ENCODE results near the gene SPRR2B. TPM values are rescaled to one million over a fixed set of nuclear protein-coding genes. Genes with fewer than 3 reads are reported as not detected.

Gene SPRR2B
- total and polyA plus RNA-seq, 2 donors (not counting 3 experiments of a cell fraction or from before 2014, with no cell fraction given) = not detected

GRCh38 chr1:153030895-153031294, 40.5 kb downstream of the SPRR2B start, which contains the start of gene SPRR1B:
Gene SPRR1B, plus strand, starts transcription at chr1:153031203. Its CDS starts 1,143 bp downstream, at chr1:153032346.
- Histone ChIP-seq H3K9ac (replicated peaks; ENCODE audit: extremely low read depth, insufficient read depth, low read length) (no peak within 1 kb of the TSS), H3K27ac (ENCODE audit: insufficient read depth, low read depth, low read length) (no peak within 1 kb of the TSS), H3K4me1 (ENCODE audit: control insufficient read depth, extremely low read depth, insufficient read depth, low read length) (no peaks in the 10 kb centered on the region), H4K20me1 (replicated peaks; ENCODE audit: control insufficient read depth, extremely low read depth, insufficient read depth, low read length) (no peaks in the 10 kb centered on the region), H3K79me2 (ENCODE audit: control insufficient read depth, insufficient read depth, low read length) (no peaks in the 10 kb centered on the region), H3K4me3 (replicated peaks in 1 of 3; ENCODE audit: insufficient read depth in 1 of 3, low read depth in 1 of 3, low read length in 3 of 3) (no peak within 1 kb of the TSS), H3K36me3 (ENCODE audit: control insufficient read depth in 2 of 2, extremely low read depth in 1 of 2, insufficient read depth in 2 of 2, low read length in 2 of 2) (no peaks in the 10 kb centered on the region), H2AFZ (ENCODE audit: low read depth, low read length) (no peak within 1 kb of the TSS), H3K9me3 (replicated peaks; ENCODE audit: control insufficient read depth, insufficient read depth, low read length) (no peaks in the 10 kb centered on the region), H3K27me3 (ENCODE audit: control insufficient read depth in 2 of 2, insufficient read depth in 2 of 2, low read length in 2 of 2) (no peaks in the 10 kb centered on the region), H3K9me1 (replicated peaks; ENCODE audit: control insufficient read depth, extremely low read depth, insufficient read depth, low read length) (no peaks in the 10 kb centered on the region), H3K4me2 (ENCODE audit: insufficient read depth, low read length) (no peak within 1 kb of the TSS)
- TF ChIP-seq EZH2 (IDR thresholded peaks at IDR 0.05; ENCODE audit: borderline replicate concordance, low read depth, low read length, severe bottlenecking) = no peak
- no peak for TF ChIP-seq POLR2AphosphoS5 (IDR thresholded peaks at IDR 0.05; ENCODE audit: insufficient read depth, low read depth, low read length)
- no peak for TF ChIP-seq JUN (IDR thresholded peaks at IDR 0.05; ENCODE audit: borderline replicate concordance, insufficient read depth, insufficient read length, low read depth)
- TF ChIP-seq POLR2A (IDR thresholded peaks at IDR 0.05; ENCODE audit: low read depth, low read length) = no peak
- TF ChIP-seq CTCF (IDR thresholded peaks at IDR 0.05; ENCODE audit: extremely low read depth in 1 of 2, insufficient read depth in 1 of 2, low read depth in 1 of 2, low read length in 2 of 2) = no peak
- dilution Hi-C loops (cut with MboI; ENCODE audit: extremely low pct_ligation_motif_present, low sequenced_read_pairs) (no loop called here), intact Hi-C loops (cut with micrococcal nuclease) (no loop called here)
- BruUV-seq (replicated peaks) = no TSS peak
- DNase-seq (ENCODE audit: low read depth, low spot score) (no peak), FAIRE-seq (no peak)
- CTCF ChIA-PET = no interaction called here
- POLR2A ChIA-PET = no interaction called here

DNA sequence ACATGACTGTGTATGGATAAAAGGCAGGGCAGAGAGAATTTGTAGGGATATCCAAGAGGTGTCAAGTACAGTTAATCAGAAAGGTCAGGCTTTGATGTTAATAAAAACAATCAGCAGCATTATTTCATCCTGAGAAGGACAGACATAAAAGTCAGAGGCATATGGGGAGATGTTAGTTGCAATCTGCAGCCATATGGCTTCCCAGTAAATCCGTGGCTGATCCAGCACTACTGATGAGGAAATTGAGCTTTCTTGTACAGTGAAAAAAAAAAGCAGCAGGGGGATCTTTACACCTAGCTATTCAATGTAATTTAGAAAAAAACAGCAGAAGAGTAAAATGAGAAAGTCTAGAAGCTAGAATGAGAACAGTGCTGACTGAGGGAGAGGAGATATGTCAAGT, 42.6 kb downstream of the SPRR2B start:
- Histone ChIP-seq H3K4me2 (ENCODE audit: insufficient read depth, low read length) (no peak overlapping the region), H3K27ac (ENCODE audit: insufficient read depth, low read depth, low read length) (no peak overlapping the region), H3K9me1 (replicated peaks; ENCODE audit: control insufficient read depth, extremely low read depth, insufficient read depth, low read length) (no peaks in the 10 kb centered on the region), H2AFZ (ENCODE audit: low read depth, low read length) (no peak overlapping the region), H3K79me2 (ENCODE audit: control insufficient read depth, insufficient read depth, low read length) (no peaks in the 10 kb centered on the region), H3K9me3 (replicated peaks; ENCODE audit: control insufficient read depth, insufficient read depth, low read length) (no peaks in the 10 kb centered on the region), H3K27me3 (ENCODE audit: control insufficient read depth in 2 of 2, insufficient read depth in 2 of 2, low read length in 2 of 2) (no peaks in the 10 kb centered on the region), H4K20me1 (replicated peaks; ENCODE audit: control insufficient read depth, extremely low read depth, insufficient read depth, low read length) (no peaks in the 10 kb centered on the region), H3K4me1 (ENCODE audit: control insufficient read depth, extremely low read depth, insufficient read depth, low read length) (no peaks in the 10 kb centered on the region), H3K36me3 (ENCODE audit: control insufficient read depth in 2 of 2, extremely low read depth in 1 of 2, insufficient read depth in 2 of 2, low read length in 2 of 2) (no peaks in the 10 kb centered on the region), H3K4me3 (replicated peaks in 1 of 3; ENCODE audit: insufficient read depth in 1 of 3, low read depth in 1 of 3, low read length in 3 of 3) (no peak overlapping the region), H3K9ac (replicated peaks; ENCODE audit: extremely low read depth, insufficient read depth, low read length) (no peak overlapping the region)
- TF ChIP-seq EZH2 (IDR thresholded peaks at IDR 0.05; ENCODE audit: borderline replicate concordance, low read depth, low read length, severe bottlenecking) (no peak), CTCF (IDR thresholded peaks at IDR 0.05; ENCODE audit: extremely low read depth in 1 of 2, insufficient read depth in 1 of 2, low read depth in 1 of 2, low read length in 2 of 2) (no peak), POLR2A (IDR thresholded peaks at IDR 0.05; ENCODE audit: low read depth, low read length) (no peak), FOS (IDR thresholded peaks at IDR 0.05; ENCODE audit: borderline replicate concordance, insufficient read depth, low read length) (no peak), MYC (IDR thresholded peaks at IDR 0.05; ENCODE audit: low read depth, low read length) (no peak), GATA2 (IDR thresholded peaks at IDR 0.05; ENCODE audit: insufficient read depth, insufficient read length, low read depth, low read length) (no peak), POLR2AphosphoS5 (IDR thresholded peaks at IDR 0.05; ENCODE audit: insufficient read depth, low read depth, low read length) (no peak), JUN (IDR thresholded peaks at IDR 0.05; ENCODE audit: borderline replicate concordance, insufficient read depth, insufficient read length, low read depth) (no peak)
- TF ChIP-seq, protein P1, sequence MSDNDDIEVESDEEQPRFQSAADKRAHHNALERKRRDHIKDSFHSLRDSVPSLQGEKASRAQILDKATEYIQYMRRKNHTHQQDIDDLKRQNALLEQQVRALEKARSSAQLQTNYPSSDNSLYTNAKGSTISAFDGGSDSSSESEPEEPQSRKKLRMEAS (IDR thresholded peaks at IDR 0.05; ENCODE audit: insufficient read depth, insufficient read length) = no peak
- ChIA-PET CTCF (no interaction called here), POLR2A (no interaction called here)
- no peak for FAIRE-seq
- no peak for DNase-seq (ENCODE audit: low read depth, low spot score)
- BruUV-seq (replicated peaks) = no TSS peak
- dilution Hi-C loops (cut with MboI; ENCODE audit: extremely low pct_ligation_motif_present, low sequenced_read_pairs) (no loop called here), intact Hi-C loops (cut with micrococcal nuclease) (no loop called here)
